HG03135 (cell line): Measurements from ENCODE around the gene RSBN1L.
"Not testable (repeated sequence)": the region's sequence is repeated elsewhere in the genome, so short reads cannot be mapped to it uniquely, and the experiment has no call there.

Experiments
- ATAC-seq: cut with Tn5 transposase; IDR thresholded peaks from one replicate; pipeline ENCODE4 v1.9.1; 2021; ENCODE audit warnings: mild to moderate bottlenecking, moderate library complexity; ENCODE audit not compliant: unreplicated experiment

The RSBN1L gene

GRCh38 chr7:77687100-77687746 lies 9.0 kb upstream of the RSBN1L start:
- ATAC-seq: no peak

GRCh38 chr7:77687747-77688144 lies 8.5 kb upstream of the RSBN1L start:
- ATAC-seq: no peak

DNA sequence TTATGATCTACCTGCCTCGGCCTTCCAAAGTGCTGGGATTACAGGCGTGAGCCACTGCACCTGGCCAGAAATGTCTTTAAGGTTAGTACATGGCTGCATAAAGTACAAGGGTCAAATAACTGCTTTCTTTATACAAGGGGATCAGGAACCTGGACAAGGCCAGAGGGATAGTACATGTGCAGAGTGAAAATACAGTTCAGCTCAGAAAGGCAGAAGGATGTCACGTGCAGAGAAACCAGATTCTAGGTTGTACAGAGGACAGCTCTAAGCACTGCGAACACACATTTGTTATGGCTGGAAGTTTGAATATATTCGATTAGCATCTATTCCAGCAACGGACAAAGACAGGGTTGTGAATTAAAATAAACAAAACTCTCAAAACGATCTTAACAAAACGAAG lies 6.0 kb upstream of the RSBN1L start:
- no peak for ATAC-seq

GRCh38 chr7:77691892-77692491 lies 4.3 kb upstream of the RSBN1L start:
- no peak for ATAC-seq

GRCh38 chr7:77693830-77694583 lies 2.3 kb upstream of the RSBN1L start:
- ATAC-seq: no peak

GRCh38 chr7:77696643-77697534 lies 630 bp downstream of the RSBN1L start:
- ATAC-seq: peak; percentile 21

- no peak for ATAC-seq
These were observed 1.2 kb downstream of the RSBN1L start for GRCh38 chr7:77697535-77697831.

DNA sequence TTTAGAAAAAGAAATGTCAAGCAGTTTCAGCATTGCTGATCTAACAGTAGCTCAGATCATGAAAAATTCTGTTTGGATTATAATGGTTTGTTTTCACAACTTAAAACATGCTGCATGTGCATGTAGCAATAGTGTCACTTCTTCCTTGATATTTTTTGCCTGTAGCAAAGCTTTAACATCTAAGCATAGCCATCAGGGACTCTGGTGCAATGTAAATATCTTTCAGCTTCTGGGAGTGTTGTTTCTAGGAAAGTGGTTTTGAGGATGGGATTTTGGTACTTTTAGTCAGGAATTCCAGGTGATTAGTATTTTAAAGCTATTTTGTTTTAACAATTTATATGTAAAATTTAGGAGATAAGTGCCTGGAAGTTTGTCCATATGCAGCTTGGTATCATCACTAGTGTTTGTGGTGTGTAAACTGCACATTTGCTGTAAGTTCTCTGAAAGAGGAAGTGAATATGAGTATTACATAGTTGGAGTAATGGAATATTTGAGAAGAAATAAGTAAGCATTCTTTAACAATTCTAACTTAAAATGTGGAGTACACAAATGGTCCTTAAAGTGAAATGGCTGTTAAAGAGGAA lies 1.9 kb downstream of the RSBN1L start:
- no peak for ATAC-seq

DNA sequence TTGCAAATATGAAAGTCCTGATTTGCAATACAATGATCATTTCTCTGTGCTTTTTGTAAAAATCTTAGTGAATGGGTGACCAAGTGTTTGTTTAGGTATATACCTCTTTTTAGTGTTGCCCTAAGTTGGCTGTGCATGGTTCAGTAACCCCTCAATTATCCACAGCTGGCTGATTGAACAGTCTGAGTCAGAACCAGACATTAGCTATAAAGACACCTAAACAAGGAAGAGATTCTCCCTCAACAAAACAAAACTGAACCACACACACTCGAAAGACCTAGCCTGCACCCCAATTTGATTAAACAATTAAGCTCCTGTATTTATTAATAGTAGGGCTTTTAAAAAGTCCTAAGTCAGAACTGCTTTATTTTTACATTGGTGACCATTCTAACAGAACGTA lies 2.8 kb downstream of the RSBN1L start:
- peak; percentile 36 for ATAC-seq

DNA sequence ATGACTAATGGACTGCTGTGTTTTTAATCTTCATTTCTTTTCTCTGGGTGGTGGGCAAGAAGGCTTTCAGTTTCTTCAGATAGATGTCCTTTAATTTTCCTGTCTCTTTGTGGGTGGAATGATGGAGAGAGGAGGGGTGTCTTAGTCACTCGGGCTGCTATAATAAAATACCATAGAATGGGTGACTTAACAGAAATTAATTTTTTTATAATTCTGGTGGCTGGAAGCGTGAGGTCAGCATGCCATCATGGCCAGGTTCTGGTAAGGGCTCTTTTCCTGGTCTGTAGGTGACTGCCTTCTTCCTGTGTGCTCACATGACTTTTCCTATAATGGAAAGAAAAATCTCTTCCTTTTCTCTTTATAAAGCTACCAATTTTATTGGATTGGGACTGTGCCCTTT lies 6.3 kb downstream of the RSBN1L start:
- ATAC-seq: no peak

- no peak for ATAC-seq
These were observed 6.8 kb downstream of the RSBN1L start for GRCh38 chr7:77702968-77703472.

DNA sequence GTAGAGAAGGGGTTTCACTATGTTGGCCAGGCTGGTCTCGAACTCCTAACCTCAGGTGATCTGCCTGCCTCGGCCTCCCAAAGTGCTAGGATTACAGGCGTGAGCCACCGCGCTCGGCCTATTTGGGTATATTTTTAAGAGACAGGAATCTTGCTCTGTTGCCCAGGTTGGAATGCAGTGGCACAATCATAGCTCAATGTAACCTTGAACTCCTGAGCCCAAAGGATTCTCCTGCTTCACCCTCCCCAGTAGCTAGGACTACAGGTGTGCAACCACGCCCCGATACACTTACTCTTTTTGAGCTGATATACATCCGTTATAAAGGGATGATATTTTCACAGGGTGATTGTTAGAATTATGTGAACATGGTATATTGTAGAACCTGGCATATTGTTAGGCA lies 7.4 kb downstream of the RSBN1L start:
- not testable (repeated sequence) for ATAC-seq

- ATAC-seq: no peak
These were observed 11.3 kb downstream of the RSBN1L start for GRCh38 chr7:77707504-77707992.

GRCh38 chr7:77710067-77710466 lies 13.8 kb downstream of the RSBN1L start:
- no peak for ATAC-seq

- no peak for ATAC-seq
These were observed 14.6 kb downstream of the RSBN1L start for GRCh38 chr7:77710861-77711260.

DNA sequence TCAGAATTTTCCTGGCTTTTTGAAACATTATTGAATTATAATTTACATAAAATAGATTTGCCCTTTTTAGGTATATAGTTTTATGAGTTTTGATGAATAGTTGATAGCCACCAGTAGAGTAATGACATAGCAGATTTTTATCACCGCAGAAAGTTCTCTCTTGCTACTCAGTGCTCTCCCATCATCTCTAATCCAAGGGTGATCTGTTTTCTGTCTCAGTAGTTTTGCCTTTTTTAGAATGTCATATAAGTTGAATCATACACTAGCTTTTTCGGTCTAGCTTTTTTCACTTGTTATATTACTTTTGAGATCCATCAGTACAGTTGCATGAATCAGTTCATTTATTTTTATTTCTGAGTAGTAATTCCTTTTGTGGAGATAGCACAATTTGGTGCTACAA lies 17.9 kb downstream of the RSBN1L start:
- no peak for ATAC-seq

GRCh38 chr7:77714931-77715330 lies 18.7 kb downstream of the RSBN1L start:
- ATAC-seq: not testable (repeated sequence)

- ATAC-seq: no peak
These were observed 20.5 kb downstream of the RSBN1L start for GRCh38 chr7:77716804-77717203.

GRCh38 chr7:77717566-77717965 lies 21.3 kb downstream of the RSBN1L start:
- not testable (repeated sequence) for ATAC-seq

DNA sequence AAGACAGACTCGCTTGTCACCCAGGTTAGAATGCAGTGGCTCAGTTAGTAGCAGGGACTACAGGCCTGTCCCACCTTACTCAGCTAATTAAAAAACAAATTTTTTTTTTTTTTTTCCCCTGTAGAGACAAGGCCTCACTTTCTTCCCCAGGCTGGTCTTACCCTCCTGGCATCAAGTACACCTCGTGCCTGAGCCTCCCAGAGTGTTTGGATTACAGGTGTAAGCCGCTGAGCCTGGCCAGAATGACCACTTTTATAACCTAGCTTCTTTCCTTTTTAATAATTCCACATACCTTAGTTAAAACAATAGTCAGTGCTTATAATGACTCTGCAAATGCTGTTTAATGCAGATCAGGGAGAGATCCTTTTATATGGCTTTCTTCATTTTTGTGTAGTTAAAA lies 31.3 kb downstream of the RSBN1L start:
- ATAC-seq: no peak
